NCI-H2029 (cell line): ENCODE data around the gene ACAP1.
A peak's percentile ranks its signal among the peaks of the same experiment; 100 is the strongest.

ENCODE experiments used
- DNase-seq: peaks from one replicate; lab custom pipeline; 2025; lab: John Stamatoyannopoulos, UW

ACAP1 gene

DNA sequence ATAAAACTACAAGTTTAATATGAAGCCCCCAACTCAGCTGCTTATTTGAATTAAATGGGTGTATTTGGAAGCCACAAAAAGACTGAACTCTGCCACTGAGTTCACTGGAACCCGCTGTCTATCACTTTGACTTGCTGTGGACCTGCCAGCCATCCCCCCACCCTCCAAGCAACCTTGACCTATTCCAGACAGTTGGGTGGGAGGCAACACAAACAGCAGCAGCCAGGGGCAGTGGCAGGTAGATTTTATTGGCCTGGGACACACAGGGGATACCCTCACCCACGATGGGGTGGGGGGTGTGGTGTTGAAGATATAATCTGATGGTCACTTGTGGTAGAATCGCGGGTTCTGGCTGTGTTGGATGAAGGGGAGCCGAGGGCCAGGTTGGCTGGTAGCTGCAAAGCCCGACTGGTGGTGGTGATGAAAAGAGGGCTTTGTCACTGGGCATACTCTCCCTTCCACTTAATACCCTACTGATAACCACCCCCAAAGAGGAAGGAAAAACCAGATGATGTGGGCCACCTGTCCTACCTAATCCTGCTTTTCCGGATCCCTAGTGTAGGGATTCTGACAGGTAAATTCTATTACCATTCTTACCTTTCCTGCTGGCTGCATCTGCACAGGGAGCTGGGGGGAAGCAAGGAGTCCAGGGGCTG lies 23.8 kb upstream of the ACAP1 start:
- no peak for DNase-seq

DNA sequence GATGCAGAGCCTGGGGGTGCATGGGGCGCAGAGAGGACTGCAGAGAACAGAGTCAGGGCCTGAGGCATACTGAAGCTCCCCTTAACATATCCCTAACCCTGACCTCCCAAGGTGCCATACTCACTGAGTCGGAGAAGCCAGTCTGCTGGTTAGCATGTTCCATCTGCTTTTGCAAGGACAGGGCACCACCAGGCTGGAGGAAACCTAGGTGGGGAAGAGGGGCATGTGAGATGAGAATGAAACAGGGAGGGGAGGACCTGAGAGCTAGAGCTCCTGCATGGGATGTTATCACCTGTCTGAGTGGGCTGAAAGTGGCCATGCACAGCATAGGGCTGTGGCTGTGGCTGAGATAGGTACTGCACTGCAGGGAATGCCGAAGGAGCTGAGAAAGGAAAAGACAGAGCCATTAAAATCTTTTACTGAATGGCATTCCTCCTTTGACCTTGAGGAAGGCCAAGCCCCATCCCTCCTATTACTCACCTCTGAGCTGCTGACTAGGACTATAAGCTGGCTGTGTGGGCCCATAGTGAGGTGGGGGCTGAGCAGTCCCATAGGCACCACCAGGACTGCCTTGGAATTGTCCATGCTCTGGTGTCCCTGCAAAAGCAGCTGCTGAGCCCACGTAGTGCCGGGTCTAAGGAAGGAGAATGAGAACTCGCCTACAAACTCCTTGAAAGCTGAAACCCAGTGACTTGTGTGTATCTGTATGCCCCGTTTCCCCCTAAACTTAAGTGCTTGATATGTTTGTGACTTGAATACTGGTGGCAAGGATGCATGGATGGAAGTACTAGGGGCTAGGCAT lies 23.0 kb upstream of the ACAP1 start:
- DNase-seq, result no peak

DNA sequence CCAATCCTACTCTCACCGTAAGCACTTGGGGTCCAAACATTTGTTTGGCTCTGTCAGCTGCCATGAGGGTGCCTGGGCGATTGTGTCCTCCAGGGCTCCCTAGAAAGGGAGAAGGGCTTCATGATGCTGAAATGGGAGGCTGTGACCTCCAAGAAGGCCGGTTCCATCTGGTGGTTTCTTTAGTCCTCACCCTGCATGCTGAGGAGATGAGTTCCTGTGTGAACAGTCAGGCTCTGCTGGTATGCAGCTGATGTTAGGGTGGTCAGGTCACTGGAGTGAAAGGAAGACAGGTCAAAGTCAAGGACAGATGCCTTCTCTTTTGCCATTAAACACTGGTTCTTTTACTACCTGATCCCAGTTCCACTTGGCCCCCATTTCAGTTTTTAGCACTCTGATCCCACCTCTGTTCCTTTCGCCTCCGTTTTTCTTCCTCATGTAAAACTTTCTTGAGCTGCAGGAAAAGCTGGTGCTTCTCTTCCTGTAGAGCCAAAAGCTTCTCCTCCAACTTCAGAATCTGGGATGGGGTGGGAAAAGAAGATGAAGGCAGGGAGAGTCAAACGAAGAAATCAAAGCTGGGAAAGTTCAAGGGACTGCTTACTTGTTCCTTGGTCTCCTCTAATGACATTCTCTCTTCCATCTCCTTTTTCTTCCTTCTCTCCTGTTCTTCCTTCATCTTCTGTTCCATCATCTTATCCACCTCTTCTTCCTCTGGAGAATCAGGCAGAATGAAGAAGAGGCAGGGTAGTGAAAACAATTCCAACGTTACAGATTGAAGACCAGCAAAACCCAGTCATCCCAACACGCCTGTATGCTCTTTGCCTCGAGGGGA lies 22.2 kb upstream of the ACAP1 start:
- no peak for DNase-seq

DNA sequence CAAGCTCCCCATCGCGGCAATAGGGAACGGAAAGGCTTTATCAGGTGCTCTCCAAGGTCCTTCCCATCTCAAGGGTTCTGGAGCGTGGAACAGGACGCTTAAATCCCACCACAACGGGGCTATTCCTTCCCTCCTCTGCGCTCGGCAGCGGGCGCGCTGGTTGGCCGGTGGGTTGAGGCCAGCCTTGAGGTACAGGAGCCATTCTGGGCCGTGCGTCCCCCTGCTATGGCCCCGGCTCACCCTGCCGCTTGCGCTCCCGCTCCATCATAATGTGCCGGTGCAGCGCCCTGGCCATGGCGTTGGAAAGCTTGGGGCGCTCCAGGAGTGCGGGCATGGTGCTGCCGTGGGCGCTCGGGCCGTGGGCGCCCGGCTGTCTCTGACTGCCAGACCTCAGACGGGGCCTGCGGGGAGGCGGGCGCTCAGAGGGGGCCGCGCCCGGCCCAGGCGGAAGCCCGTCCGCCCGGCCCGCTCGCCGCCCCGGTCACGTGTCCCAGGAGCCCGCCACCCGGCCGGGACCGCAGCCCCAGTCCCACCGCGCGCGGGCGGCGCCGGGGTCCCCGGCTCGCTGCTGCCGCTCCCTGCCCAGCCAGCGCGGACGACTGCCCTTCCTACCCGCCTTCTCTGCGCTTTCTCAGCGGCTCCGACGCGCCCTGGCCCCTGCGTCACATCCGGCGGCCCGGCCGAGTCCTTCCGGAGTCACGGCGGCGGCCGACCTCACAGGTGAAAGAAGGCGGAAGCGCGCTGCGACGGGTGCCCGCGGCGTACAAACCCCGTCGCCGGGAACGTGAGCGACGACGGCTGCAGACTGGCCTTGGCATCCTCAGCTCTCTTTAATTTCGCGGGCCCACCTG lies 21.4 kb upstream of the ACAP1 start, which contains the start of gene GPS2:
GPS2 (minus strand) TSS at position 642 of the 851 bp plus-strand sequence; CDS start at position 334, 308 bp downstream.
- DNase-seq, result peak; percentile 63

DNA sequence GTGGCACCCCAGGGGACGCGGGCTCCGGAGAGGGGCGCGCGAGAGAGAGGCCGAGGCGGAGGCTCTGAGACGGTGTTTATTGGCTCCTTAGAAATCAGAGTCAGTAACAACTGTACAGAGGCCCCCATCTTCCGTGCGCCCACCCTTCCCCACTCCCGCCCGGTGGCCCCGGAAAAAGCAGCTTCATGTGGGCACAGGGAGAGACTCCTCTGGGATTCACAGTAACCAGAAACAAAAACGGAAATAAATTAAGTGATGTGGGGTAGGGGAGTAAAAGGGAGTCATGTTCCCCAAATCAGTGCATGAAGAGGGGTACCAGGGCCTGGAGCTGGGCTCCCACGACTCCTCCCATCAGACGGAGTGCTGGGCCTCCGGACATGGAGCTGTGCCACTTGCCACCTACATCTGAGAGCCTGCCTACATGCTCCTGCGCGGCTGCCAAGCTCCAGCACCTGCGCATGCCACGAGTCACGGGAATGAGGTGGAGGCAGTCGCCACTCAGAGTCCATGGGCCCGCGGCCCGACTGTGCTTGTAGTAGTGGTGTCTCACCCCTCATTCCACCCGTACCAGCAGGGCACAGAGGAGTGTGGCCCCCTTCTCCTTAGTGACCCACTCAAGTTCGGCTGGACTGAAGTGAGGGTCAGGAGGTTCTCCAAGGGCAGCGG lies 20.6 kb upstream of the ACAP1 start:
- peak; percentile 3 for DNase-seq

DNA sequence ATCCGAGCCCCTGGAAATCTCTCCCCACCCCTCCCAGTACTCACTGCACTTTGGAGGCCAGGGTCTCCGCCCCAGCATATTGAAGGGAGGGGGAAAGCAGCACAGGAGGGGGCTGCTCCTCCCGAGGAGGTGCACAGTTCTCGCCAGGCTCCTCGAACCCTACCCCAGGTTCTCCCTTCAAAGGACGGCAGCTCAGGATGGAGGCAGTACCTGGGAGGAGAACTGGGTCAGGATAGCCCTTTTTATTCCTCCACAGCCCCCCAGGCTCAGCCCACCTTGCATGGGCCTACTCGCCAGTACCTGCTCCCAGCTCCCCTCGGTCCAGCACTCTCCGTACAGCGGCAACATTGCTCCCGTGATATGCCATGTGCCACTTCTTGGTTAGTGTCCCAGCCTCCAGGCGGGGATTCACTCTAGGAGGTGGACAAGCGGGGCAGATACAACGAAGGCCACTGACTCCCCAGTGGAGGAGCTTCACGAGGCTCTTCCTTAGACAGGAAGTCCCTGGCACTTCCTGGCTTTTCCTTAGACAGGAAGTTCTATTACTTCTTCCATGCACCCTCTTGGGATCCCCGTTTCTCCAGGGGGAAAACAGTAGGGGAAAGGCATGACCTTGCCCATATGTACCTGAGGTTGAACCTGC lies 19.0 kb upstream of the ACAP1 start:
- no peak for DNase-seq

DNA sequence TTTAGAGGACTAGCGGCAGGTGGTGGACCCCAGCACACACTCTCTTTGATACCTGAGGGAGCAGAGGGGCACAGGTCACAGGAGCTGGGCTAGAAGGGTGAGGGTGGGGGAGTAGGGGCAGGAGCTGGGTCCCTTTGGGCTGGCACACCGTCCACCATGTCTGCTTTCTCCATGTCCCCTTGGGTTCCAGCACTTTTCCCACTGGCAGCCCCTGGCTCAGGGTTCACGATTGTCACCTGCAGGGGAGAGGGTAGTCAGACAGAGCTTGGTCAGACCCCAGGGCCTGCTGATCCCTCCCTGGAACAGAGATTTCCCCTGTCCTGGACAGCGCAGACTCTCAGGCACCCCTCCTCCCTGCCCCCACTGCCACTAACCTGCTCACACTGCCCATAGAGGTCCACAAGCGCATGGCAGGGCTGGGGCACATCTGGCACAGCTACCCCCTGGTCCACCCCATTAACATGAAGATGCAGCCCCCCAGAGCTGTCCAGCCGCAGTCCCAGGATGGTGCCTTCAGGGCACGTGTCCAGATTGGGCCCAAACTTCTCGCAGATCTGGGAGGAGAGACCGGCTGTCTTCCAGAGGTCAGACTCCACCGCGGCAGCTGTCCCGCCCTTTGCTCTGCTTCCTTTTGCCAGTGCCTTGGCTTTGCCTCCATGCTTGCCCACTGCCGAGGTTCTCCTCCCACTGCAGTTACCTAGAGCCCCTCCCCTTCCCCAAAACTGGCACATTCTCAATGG lies 18.0 kb upstream of the ACAP1 start:
- DNase-seq, result no peak

DNA sequence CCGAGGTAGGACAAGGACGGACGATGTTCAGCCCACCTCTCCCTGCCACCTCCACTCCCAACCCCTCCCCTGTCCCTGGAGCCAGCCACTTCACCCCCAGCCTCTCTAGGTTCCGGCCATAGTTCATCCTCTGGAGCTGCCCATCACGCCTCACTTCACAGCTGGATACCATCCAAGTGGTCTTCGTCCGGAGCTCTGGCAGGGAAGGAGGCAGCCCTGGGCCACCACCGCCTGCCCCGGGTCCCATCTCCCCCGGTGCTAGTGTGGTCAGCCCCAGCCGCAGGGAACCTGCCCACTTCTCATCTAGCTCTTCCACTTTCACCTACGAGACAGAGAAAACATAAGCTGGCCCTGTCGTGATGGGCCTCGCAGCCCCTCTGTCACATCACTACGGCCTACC lies 14.9 kb upstream of the ACAP1 start:
- no peak for DNase-seq

DNA sequence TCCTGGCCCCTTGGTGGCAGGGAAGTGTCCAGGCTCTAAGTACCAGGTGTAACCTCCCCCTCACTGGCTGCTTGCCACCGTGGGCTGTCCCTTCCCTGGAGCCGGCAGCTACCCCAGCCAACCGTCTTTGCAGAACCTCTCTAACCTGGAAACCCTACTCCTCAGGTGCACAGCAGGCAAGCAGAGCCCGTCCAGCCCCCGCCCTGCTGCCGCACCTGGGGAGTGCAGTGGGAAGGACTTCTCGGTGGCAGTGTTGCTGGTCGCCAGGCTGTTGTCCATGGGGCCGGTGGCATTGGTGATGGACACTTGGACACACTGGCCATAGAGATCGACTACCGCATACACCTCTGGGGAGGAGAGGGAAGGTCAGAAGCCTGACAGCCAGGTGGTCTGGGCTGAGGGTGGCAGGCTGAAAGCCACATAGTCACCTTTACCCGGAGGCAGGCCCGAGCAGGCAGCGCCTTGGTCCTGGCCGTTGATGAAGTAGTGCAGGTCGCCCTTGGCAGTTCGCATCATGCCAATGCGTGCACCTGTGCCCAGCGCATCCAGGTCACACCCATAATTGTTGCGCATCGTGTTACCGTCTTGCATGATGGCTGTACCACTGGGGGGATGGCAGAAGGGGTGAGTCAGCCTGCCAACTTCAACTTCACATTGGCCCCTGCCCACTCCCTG lies 13.7 kb upstream of the ACAP1 start:
- peak; percentile 17 for DNase-seq

DNA sequence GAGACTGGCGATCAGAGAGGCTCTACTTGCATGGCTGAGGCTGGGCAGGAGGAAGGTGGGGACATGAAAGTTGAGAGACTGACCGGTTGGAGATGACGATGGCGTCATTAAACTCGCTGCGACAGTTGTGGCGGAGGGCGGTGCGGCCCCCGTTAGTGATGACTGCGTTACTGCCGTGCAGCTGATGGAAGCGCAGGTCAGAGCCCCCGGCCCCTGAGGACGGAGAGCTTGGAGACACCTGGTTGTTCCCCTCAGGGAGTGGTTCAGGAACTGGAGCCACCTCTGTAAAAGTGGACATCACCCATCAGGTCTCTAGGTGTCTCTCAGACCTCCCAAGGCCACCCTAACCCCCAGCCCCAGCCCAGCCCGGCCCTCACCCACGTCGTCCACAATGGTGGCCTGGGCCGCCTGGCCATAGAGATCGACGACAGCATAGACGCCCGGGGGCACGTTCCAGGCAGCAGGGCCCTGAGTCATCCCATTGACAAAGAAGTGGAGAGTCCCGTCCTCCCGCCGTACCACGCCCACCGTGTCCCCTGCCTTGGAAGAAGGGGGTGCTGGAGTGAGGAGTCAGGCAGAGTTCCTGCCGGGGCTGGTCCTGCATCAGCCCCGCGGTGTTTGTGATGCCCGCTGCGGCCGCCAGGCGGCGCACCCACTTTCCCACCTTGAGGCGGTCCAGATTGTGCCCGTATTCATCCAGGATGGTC lies 12.4 kb upstream of the ACAP1 start:
- no peak for DNase-seq

DNA sequence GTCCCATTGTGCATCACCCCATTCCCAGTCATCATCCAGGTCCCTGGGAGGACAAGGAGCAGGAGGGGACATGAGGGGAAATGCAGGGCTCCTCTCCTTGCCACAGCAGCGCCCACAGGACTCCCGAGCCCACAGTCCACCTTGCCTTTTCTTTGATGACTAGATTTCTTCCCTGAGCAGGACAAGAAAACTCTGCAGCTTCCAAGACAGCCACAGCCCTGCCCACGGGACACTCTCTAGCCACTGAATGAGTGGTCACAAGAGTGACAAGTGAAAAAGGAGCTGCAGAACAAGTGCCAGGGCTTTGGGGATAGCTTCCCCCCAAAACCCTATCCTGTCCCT lies 11.9 kb upstream of the ACAP1 start:
- no peak for DNase-seq

DNA sequence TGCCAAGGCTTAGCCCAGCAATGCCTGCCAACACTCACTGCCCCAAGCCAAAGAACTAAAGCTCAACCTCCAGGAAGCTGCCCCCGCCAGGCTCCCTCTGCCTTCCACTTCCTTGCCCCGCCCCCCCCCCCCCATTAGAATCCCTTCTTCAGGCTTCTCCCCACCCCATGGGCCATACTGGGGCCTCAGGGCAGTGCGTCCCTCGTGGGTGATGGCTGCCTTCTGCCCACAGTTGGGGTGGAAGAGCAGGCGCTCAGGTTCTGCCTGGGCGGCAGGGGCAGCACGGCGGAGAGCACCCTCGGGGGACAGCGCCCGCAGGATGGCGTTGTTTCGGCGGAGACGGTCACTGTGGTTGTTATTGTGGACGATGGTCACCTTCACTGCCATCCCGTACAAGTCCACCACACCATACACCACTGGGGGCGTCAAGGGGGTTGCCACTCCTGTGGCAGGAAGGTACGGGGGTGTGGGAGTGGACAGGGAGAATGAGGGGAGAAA lies 11.2 kb upstream of the ACAP1 start:
- no peak for DNase-seq

DNA sequence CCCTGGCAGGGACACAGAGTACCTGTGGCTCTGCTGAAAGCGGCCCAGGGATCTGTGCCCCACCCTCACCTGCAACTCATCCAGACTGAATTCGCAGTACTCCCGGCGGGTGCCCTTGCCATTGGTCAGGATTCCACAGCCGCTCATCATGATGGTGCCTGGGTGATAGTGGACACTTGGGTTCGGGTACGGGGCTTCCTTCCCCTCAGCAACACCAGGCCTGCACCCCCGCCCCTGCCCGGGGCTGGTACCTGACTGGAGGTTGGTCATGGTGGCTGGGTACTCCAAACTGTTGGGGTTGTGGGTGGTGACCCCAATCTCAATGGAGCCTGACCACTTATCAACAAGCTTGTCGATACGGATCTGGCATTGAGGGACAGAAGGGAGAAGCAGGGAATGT lies 10.1 kb upstream of the ACAP1 start:
- no peak for DNase-seq

DNA sequence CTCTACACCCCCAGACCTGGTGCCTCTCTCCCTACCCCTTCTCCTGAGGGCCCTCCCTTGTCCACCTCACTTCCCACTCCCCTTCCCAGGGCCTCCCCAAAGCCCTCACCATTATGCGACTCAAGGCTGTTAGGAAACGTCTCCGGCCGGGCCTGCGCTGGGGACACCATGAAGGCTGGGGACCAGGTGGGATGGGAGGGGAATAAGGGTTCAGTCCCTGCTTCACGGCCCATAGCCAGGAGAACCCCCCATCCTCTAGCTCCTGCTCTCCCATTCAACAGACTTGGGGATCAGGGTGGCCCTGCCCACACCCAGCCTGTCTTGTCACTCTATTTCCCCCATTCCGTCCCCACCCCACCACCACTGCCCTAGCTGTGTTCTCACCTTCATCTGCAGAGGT lies 9.3 kb upstream of the ACAP1 start:
- no peak for DNase-seq

DNA sequence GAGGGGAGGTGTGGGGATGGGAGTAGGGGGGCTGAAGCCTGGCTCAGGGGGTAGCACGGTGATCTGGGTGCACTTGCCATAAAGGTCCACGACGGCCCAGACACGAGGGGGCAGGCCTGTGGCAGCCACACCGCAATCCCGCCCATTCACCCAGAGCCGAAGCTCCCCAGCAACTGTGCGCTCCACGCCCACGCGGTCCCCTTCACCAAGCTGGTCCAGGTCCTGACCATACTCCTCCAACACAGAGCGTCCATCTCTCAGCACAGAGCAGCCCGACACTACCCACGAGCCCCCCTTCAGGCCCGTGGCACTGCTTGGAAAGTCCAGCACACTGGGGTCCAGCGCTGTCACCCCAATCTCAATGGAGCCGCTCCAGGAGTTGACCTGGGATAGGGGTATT lies 8.8 kb upstream of the ACAP1 start:
- DNase-seq, result no peak

DNA sequence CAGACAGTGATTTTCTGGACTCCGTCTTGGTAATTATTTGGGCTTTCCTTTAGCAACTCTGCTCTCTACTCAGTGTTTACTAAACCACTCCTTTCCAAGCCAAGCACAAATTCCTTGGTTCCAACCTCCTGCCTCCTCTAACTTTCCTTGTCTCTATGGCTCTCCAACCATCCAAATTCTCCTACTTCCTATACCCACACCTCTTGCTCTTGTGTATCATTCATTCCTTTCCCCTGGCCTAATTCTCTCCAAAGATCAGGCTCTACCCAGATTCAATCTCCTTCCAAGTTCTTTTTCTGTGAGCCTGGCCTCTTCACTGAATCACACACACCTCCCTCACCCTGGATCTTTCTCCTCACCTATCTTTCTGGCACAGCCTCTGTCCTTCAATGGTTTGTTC lies 8.3 kb upstream of the ACAP1 start:
- DNase-seq, result no peak

DNA sequence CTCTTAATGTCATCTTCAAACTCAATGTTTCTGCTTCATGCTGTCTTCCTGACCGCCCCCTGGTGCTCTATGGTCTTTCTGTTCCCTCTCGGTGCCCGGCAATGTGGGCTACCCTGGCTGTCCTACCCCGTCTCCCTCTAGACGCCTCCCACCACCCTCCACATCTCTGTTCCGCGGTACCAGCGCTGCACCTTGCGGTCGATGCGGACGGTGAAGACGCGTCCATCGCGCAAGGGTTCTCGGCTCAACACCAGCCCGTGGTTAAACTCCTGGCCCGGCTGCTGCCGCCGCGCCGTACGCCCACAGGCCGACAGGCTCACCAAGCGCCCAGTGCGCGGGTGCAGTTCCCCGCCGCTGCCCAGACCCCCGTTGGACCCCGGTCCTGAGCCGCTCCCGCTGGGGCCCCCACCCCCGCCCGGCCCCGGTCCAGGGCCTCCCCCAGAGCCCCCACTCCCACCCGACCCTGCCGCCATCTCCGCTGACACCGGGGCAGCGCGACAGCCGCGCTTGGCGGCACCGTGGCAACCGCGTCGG lies 7.4 kb upstream of the ACAP1 start, which contains the start of gene NEURL4:
NEURL4 (minus strand) TSS at position 496 of the 534 bp plus-strand sequence; CDS start at position 473, 23 bp downstream.
- no peak for DNase-seq

DNA sequence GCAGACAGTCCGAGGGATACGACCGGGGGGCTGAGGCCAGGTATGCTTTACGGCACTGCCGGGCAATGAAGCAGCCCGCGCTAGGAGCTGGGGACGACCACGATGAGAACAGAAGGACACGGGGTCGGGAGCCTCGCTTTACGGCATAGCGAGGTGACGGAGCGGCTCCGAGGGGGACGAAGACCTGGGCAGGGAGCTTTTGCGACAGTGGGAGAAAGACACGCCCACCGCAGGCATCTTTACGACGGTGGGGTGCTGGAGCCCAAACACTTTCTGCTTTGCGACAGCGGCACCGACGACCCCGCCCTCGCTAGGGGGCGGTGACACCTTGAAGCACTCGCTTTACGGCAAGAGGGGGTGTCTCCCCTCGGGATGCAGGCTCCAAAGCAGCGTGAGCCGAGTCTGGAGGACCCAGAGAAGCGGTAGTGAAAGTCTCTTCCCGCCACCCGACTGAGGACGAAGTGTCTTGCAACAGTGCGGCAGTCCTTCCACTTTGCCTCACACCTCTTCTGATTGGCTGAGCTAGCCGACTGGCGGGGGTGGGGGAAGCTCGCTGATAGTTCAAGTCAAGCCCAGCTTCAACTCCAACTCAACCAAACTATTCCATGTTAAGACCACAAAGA lies 6.8 kb upstream of the ACAP1 start:
- peak; percentile 93 for DNase-seq
